B cell (primary cell): ENCODE data around the gene NOP9. TPM values are rescaled to one million over a fixed set of nuclear protein-coding genes. Genes with fewer than 3 reads are reported as not detected.

Source experiments
- ATAC-seq: fragments of 200-7000 bp; cut with Tn5 transposase; one replicate; pipeline ENCODE4 v1.10.0; 2021; ENCODE audit warnings: low read depth, mild to moderate bottlenecking, moderate number of reproducible peaks, moderate library complexity
- CTCF ChIA-PET: fragments of 350-600 bp; sonication (Branson Sonifier 250); formaldehyde crosslinking; loops from one replicate; lab custom pipeline; 2021; ENCODE audit warnings: antibody characterized with exemption, inconsistent platforms; lab: Charles Lee
- POLR2A ChIA-PET: fragments of 350-600 bp; sonication (Branson Sonifier 250); formaldehyde crosslinking; loops from one replicate; lab custom pipeline; 2021; ENCODE audit warnings: antibody characterized with exemption; lab: Charles Lee
- DNase-seq: peaks from one replicate; pipeline ENCODE4 v3.0.0; 2013
- H2AFZ ChIP-seq: 2 replicates; pipeline ENCODE4 v1.6.1; 2012; ENCODE audit warnings: mild to moderate bottlenecking, low read depth, low read length; ENCODE audit not compliant: insufficient read depth, poor library complexity, severe bottlenecking
- H3K27ac ChIP-seq, 2 donors: 1 replicate in 1 of 2; 2 replicates in 1 of 2; pipeline ENCODE4 v1.5.1; 2012 to 2013; ENCODE audit warnings: low read length in 2 of 2, mild to moderate bottlenecking in 2 of 2, moderate library complexity in 1 of 2
- H3K27me3 ChIP-seq, 4 experiments: fragments of 200-600 bp in 1 of 4; sonication (generic) in 1 of 4; replicated peaks in 1 of 4; 1 replicate in 2 of 4; 2 replicates in 2 of 4; pipeline versions ENCODE4 v1.6.1 to v1.7.0; 2013 to 2016; ENCODE audit warnings: low read length in 3 of 4, mild to moderate bottlenecking in 2 of 4, mixed read lengths in 1 of 4, moderate library complexity in 1 of 4; ENCODE audit not compliant: insufficient read depth in 4 of 4, control insufficient read depth in 3 of 4; ENCODE audit errors: control extremely low read depth in 1 of 4
- H3K36me3 ChIP-seq, 2 experiments: replicated peaks in 1 of 2; 1 replicate in 1 of 2; 2 replicates in 1 of 2; pipeline versions ENCODE4 v1.6.1 to v1.7.1; 2013; ENCODE audit warnings: low read length in 1 of 2; ENCODE audit not compliant: insufficient read depth in 2 of 2, control insufficient read depth in 1 of 2; ENCODE audit errors: control extremely low read depth in 1 of 2, extremely low read depth in 1 of 2
- H3K4me1 ChIP-seq, 2 donors: fragments of 200-600 bp in 1 of 2; sonication (generic) in 1 of 2; 1 replicate in 1 of 2; 2 replicates in 1 of 2; pipeline versions ENCODE4 v1.5.1 to v1.6.1; 2013 to 2017; ENCODE audit warnings: low read length in 2 of 2; ENCODE audit not compliant: control insufficient read depth in 2 of 2, insufficient read depth in 2 of 2
- H3K4me2 ChIP-seq: replicated peaks from 2 replicates; pipeline ENCODE3; 2012; ENCODE audit warnings: mild to moderate bottlenecking, low read depth, low read length; ENCODE audit not compliant: poor library complexity, severe bottlenecking
- H3K4me3 ChIP-seq, 5 experiments: fragments of 200-600 bp in 1 of 5; sonication (generic) in 1 of 5; 1 replicate in 3 of 5; 2 replicates in 2 of 5; pipeline versions ENCODE4 v1.5.1 to v1.7.0; 2011 to 2016; ENCODE audit warnings: low read length in 4 of 5, mild to moderate bottlenecking in 4 of 5, low read depth in 2 of 5, control low read depth in 1 of 5, moderate library complexity in 1 of 5; ENCODE audit not compliant: insufficient read depth in 1 of 5; ENCODE audit errors: control extremely low read depth in 1 of 5, extremely low read depth in 1 of 5
- H3K79me2 ChIP-seq: fragments of 200-600 bp; sonication (generic); one replicate; pipeline ENCODE4 v1.6.0; 2016; ENCODE audit warnings: low read length; ENCODE audit not compliant: control insufficient read depth, insufficient read depth
- H3K9ac ChIP-seq: fragments of 200-600 bp; sonication (generic); 2 replicates; pipeline ENCODE4 v1.6.1; 2017; ENCODE audit warnings: mild to moderate bottlenecking, low read length, moderate library complexity
- H3K9me3 ChIP-seq, 3 donors: one replicate each; pipeline versions ENCODE4 v1.6.1 to v1.7.1; 2013; ENCODE audit warnings: low read length in 2 of 3; ENCODE audit not compliant: control insufficient read depth in 2 of 3, insufficient read depth in 1 of 3; ENCODE audit errors: control extremely low read depth in 1 of 3
- H4K20me1 ChIP-seq: 2 replicates; pipeline ENCODE4 v1.6.0; 2012; ENCODE audit warnings: mild to moderate bottlenecking, low read length; ENCODE audit not compliant: insufficient read depth, control insufficient read depth, poor library complexity, severe bottlenecking
- H3K27ac Mint-ChIP-seq: one replicate; pipeline ENCODE4 v1.8.0; 2021; ENCODE audit warnings: mixed read lengths
- H3K27me3 Mint-ChIP-seq: one replicate; pipeline ENCODE4 v1.8.0; 2021; ENCODE audit warnings: mixed read lengths
- H3K4me1 Mint-ChIP-seq: one replicate; pipeline ENCODE4 v1.8.0; 2021; ENCODE audit warnings: mixed read lengths
- H3K4me3 Mint-ChIP-seq: one replicate; pipeline ENCODE4 v1.8.0; 2021; ENCODE audit warnings: mixed read lengths
- H3K9me3 Mint-ChIP-seq: one replicate; pipeline ENCODE4 v1.8.0; 2022; ENCODE audit warnings: mixed read lengths; ENCODE audit not compliant: insufficient read depth
- CTCF ChIP-seq: fragments of 200-600 bp; IDR thresholded peaks from one replicate; pipeline ENCODE4 v1.8.0; 2022; ENCODE audit warnings: antibody characterized with exemption, mild to moderate bottlenecking
- EZH2 ChIP-seq: IDR thresholded peaks from 2 replicates; pipeline ENCODE4 v1.6.1; 2012; ENCODE audit warnings: borderline replicate concordance, low read depth, mild to moderate bottlenecking, moderate library complexity, low read length; ENCODE audit not compliant: insufficient read depth, poor library complexity, severe bottlenecking
- WGBS: methylation state at CpG from one replicate; pipeline ENCODE4 v1.1.5; 2013; ENCODE audit warnings: missing lambda C conversion rate; ENCODE audit not compliant: insufficient coverage; 5-methylcytosine and 5-hydroxymethylcytosine counted together
- intact Hi-C: fragments of 100-400 bp; cut with micrococcal nuclease; formaldehyde crosslinking; loops from one replicate; pipeline ENCODE4 v1.10.0; 2022
- polyA plus RNA-seq: library from polyadenylated mRNA; depleted of rRNA; stranded (reverse); fragments of >200 nt; gene quantifications from 2 replicates; pipeline ENCODE4 v1.2.3, GENCODE V29; 2012
- total RNA-seq, 2 donors: library from RNA; stranded (reverse); fragments of 120-200 nt in 1 of 2; gene quantifications; 1 replicate in 1 of 2; 2 replicates in 1 of 2; pipeline versions ENCODE4 v1.2.3 to v1.2.4, GENCODE V29; 2013 to 2022

NOP9 gene
- total and polyA plus RNA-seq, 2 donors (not counting 1 experiment from before 2014, with no cell fraction given): 9.7 to 22.6 TPM

GRCh38 chr14:24254630-24255392 is 44.8 kb upstream of the NOP9 start:
- Histone ChIP-seq H2AFZ (no peak overlapping the region), H3K4me1 (no peaks in the 10 kb centered on the region), H3K4me2 (no peak overlapping the region), H3K9ac (no peak overlapping the region), H3K36me3 (peaks cover 0 to 28% of the 10 kb centered on the region in 2 experiments), H4K20me1 (no peaks in the 10 kb centered on the region), H3K9me3 (no peaks in the 10 kb centered on the region), H3K79me2 (no peaks in the 10 kb centered on the region), H3K4me3 (no peak overlapping the region), H3K27ac (no peak overlapping the region), H3K27me3 (no peaks in the 10 kb centered on the region)
- DNase-seq (no peak), ATAC-seq (no peak)
- POLR2A ChIA-PET: no interaction called here
- TF ChIP-seq EZH2 (no peak), CTCF (no peak)
- Mint-ChIP-seq H3K27me3 (no peaks in the 10 kb centered on the region), H3K4me1 (no peaks in the 10 kb centered on the region), H3K27ac (no peak overlapping the region), H3K9me3 (no peaks in the 10 kb centered on the region), H3K4me3 (no peak overlapping the region)
- WGBS: 99% methylated on average over 19 of the region's 19 CpGs
- CTCF ChIA-PET: interaction anchor here (1.1 kb wide), 1 partner anchor 25 kb away, joined by 3 read pairs; no protein-coding TSS in a partner anchor
- intact Hi-C loops: no loop called here

GRCh38 chr14:24255438-24255837 is 44.2 kb upstream of the NOP9 start:
- DNase-seq (no peak), ATAC-seq (no peak)
- no peaks in the 10 kb centered on the region for H3K4me1 ChIP-seq
- H3K4me3 ChIP-seq: no peak overlapping the region
- TF ChIP-seq CTCF (no peak), EZH2 (no peak)
- peaks cover 0 to 28% of the 10 kb centered on the region in 2 experiments for H3K36me3 ChIP-seq
- H3K27ac Mint-ChIP-seq: no peak overlapping the region
- H3K4me1 Mint-ChIP-seq: no peaks in the 10 kb centered on the region
- H4K20me1 ChIP-seq: no peaks in the 10 kb centered on the region
- H3K9me3 Mint-ChIP-seq: no peaks in the 10 kb centered on the region
- no peak overlapping the region for H3K9ac ChIP-seq
- intact Hi-C loops: no loop called here
- no peaks in the 10 kb centered on the region for H3K9me3 ChIP-seq
- no peak overlapping the region for H3K27ac ChIP-seq
- POLR2A ChIA-PET: no interaction called here
- CTCF ChIA-PET: interaction anchor here (0.6 kb wide), 1 partner anchor 9 kb away, joined by 3 read pairs; no protein-coding TSS in a partner anchor
- no peaks in the 10 kb centered on the region for H3K79me2 ChIP-seq
- WGBS: 97% methylated on average over 6 of the region's 8 CpGs
- no peaks in the 10 kb centered on the region for H3K27me3 ChIP-seq
- no peaks in the 10 kb centered on the region for H3K27me3 Mint-ChIP-seq
- no peak overlapping the region for H3K4me3 Mint-ChIP-seq
- no peak overlapping the region for H3K4me2 ChIP-seq
- H2AFZ ChIP-seq: no peak overlapping the region
